GM19035 (cell line): ENCODE results near the gene TCAP.
"Not testable (repeated sequence)": the region's sequence is repeated elsewhere in the genome, so short reads cannot be mapped to it uniquely, and the experiment has no call there.

Source experiments
- ATAC-seq: cut with Tn5 transposase; IDR thresholded peaks from one replicate; pipeline ENCODE4 v1.9.1; 2021; ENCODE audit not compliant: unreplicated experiment

Gene TCAP

GRCh38 chr17:39702901-39703893 is 38.0 kb downstream of the TCAP start:
- no peak for ATAC-seq

- ATAC-seq = no peak
These were observed 38.8 kb downstream of the TCAP start for GRCh38 chr17:39703913-39704312.

- ATAC-seq = no peak
These were observed 39.8 kb downstream of the TCAP start for GRCh38 chr17:39704821-39705551.

GRCh38 chr17:39705786-39706348 is 40.7 kb downstream of the TCAP start:
- no peak for ATAC-seq

- ATAC-seq = no peak
These were observed 41.2 kb downstream of the TCAP start for GRCh38 chr17:39706383-39706782.

GRCh38 chr17:39706921-39707337 is 41.8 kb downstream of the TCAP start:
- no peak for ATAC-seq

- ATAC-seq = no peak
These were observed 44.3 kb downstream of the TCAP start for GRCh38 chr17:39709319-39709997.

GRCh38 chr17:39709998-39710964 is 45.1 kb downstream of the TCAP start:
- ATAC-seq = no peak

- not testable (repeated sequence) for ATAC-seq
These were observed 45.9 kb downstream of the TCAP start for GRCh38 chr17:39711071-39711470.

GRCh38 chr17:39711851-39712250 is 46.7 kb downstream of the TCAP start:
- ATAC-seq = no peak

- ATAC-seq = no peak
These were observed 49.1 kb downstream of the TCAP start for GRCh38 chr17:39714234-39714633.

GRCh38 chr17:39715375-39716072 is 50.4 kb downstream of the TCAP start:
- ATAC-seq = no peak
